H9 (cell line): ENCODE data around the gene LRRC36. TPM values are rescaled to one million over a fixed set of nuclear protein-coding genes. Genes with fewer than 3 reads are reported as not detected.

Experiments used
- DNase-seq: peaks from one replicate; pipeline ENCODE4 v3.0.0-alpha.2; 2017
- H2AFZ ChIP-seq: one replicate; pipeline ENCODE4 v1.6.1; 2013; ENCODE audit warnings: mild to moderate bottlenecking, low read length, control low read depth, moderate library complexity
- H2AK5ac ChIP-seq: 2 replicates; pipeline ENCODE4 v1.6.1; 2013; ENCODE audit warnings: low read length, control low read depth, mixed read lengths; ENCODE audit not compliant: insufficient read length
- H2BK120ac ChIP-seq: one replicate; pipeline ENCODE4 v1.6.1; 2013; ENCODE audit warnings: low read depth, mild to moderate bottlenecking, low read length, control low read depth, inconsistent platforms; ENCODE audit not compliant: poor library complexity, severe bottlenecking
- H2BK12ac ChIP-seq: 2 replicates; pipeline ENCODE4 v1.6.1; 2013; ENCODE audit warnings: low read length, control low read depth, mixed read lengths, low read depth; ENCODE audit not compliant: insufficient read length
- H2BK15ac ChIP-seq: 2 replicates; pipeline ENCODE4 v1.6.1; 2013; ENCODE audit warnings: low read depth, low read length, control low read depth
- H2BK20ac ChIP-seq: one replicate; pipeline ENCODE4 v1.6.1; 2013; ENCODE audit warnings: low read depth, mild to moderate bottlenecking, low read length, control low read depth, inconsistent platforms; ENCODE audit not compliant: poor library complexity, severe bottlenecking
- H2BK5ac ChIP-seq: 2 replicates; pipeline ENCODE4 v1.6.1; 2013; ENCODE audit warnings: low read length, control low read depth, mixed read lengths; ENCODE audit not compliant: insufficient read length
- H3K14ac ChIP-seq: 2 replicates; pipeline ENCODE4 v1.6.1; 2013; ENCODE audit warnings: low read length, control low read depth; ENCODE audit not compliant: insufficient read depth
- H3K18ac ChIP-seq: 2 replicates; pipeline ENCODE4 v1.6.1; 2013; ENCODE audit warnings: low read depth, mild to moderate bottlenecking, mixed read lengths, low read length, control low read depth; ENCODE audit not compliant: insufficient read length
- H3K23ac ChIP-seq: 2 replicates; pipeline ENCODE4 v1.6.1; 2013; ENCODE audit warnings: low read length, control low read depth, mixed read lengths, low read depth; ENCODE audit not compliant: insufficient read length
- H3K23me2 ChIP-seq: 2 replicates; pipeline ENCODE4 v1.6.1; 2013; ENCODE audit warnings: low read depth, mild to moderate bottlenecking, mixed read lengths, low read length, control low read depth; ENCODE audit not compliant: insufficient read length, poor library complexity, severe bottlenecking
- H3K27ac ChIP-seq: 2 replicates; pipeline ENCODE4 v1.5.1; 2013; ENCODE audit warnings: low read length, control low read depth, mixed read lengths, low read depth; ENCODE audit not compliant: insufficient read length
- H3K27me3 ChIP-seq: 2 replicates; pipeline ENCODE4 v1.6.1; 2013; ENCODE audit warnings: low read length, control low read depth, inconsistent platforms; ENCODE audit not compliant: insufficient read depth
- H3K4ac ChIP-seq: 2 replicates; pipeline ENCODE4 v1.6.1; 2013; ENCODE audit warnings: low read depth, mild to moderate bottlenecking, control low read depth, inconsistent platforms, low read length, moderate library complexity
- H3K4me1 ChIP-seq: 2 replicates; pipeline ENCODE4 v1.6.1; 2013; ENCODE audit warnings: low read length, control low read depth, inconsistent platforms; ENCODE audit not compliant: insufficient read depth
- H3K4me2 ChIP-seq: 2 replicates; pipeline ENCODE4 v1.6.1; 2013; ENCODE audit warnings: low read length, control low read depth, mixed read lengths; ENCODE audit not compliant: insufficient read length, insufficient read depth
- H3K56ac ChIP-seq: 2 replicates; pipeline ENCODE4 v1.6.1; 2013; ENCODE audit warnings: low read depth, mild to moderate bottlenecking, mixed read lengths, low read length, control low read depth; ENCODE audit not compliant: insufficient read length
- H3K79me1 ChIP-seq: 2 replicates; pipeline ENCODE4 v1.6.1; 2013; ENCODE audit warnings: low read depth, mild to moderate bottlenecking, moderate library complexity, low read length, control low read depth, inconsistent platforms; ENCODE audit not compliant: insufficient read depth, poor library complexity, severe bottlenecking
- H3K79me2 ChIP-seq: 2 replicates; pipeline ENCODE4 v1.6.1; 2013; ENCODE audit warnings: low read length, control low read depth, inconsistent platforms; ENCODE audit not compliant: insufficient read depth
- H3K9ac ChIP-seq: 2 replicates; pipeline ENCODE4 v1.6.1; 2013; ENCODE audit warnings: low read length, control low read depth, mixed read lengths; ENCODE audit not compliant: insufficient read length; ENCODE audit errors: extremely low read depth
- H3K9me3 ChIP-seq: one replicate; pipeline ENCODE4 v1.6.1; 2013; ENCODE audit warnings: low read depth, low read length, inconsistent platforms; ENCODE audit not compliant: control insufficient read depth
- H3T11ph ChIP-seq: one replicate; pipeline ENCODE4 v1.6.1; 2013; ENCODE audit warnings: mild to moderate bottlenecking, low read length, control low read depth, inconsistent platforms
- H4K20me1 ChIP-seq: one replicate; pipeline ENCODE4 v1.6.1; 2013; ENCODE audit not compliant: control insufficient read depth, insufficient read length, insufficient read depth
- H4K5ac ChIP-seq: 2 replicates; pipeline ENCODE4 v1.6.1; 2013; ENCODE audit warnings: low read depth, mild to moderate bottlenecking, mixed read lengths, low read length, control low read depth; ENCODE audit not compliant: insufficient read length
- H4K8ac ChIP-seq: replicated peaks from 2 replicates; pipeline ENCODE4 v1.6.1; 2013; ENCODE audit warnings: low read length, control low read depth, mixed read lengths, low read depth; ENCODE audit not compliant: insufficient read length
- H4K91ac ChIP-seq: 2 replicates; pipeline ENCODE4 v1.6.1; 2013; ENCODE audit warnings: low read depth, mild to moderate bottlenecking, moderate library complexity, mixed read lengths, low read length, control low read depth; ENCODE audit not compliant: insufficient read length
- H3K27ac Mint-ChIP-seq, 3 experiments: 2 replicates in 2 of 3; 3 replicates in 1 of 3; pipeline ENCODE4 v1.8.0; 2020 to 2021; ENCODE audit warnings: mixed read lengths in 3 of 3, mild to moderate bottlenecking in 1 of 3, moderate library complexity in 1 of 3
- H3K27me3 Mint-ChIP-seq: 2 replicates; pipeline ENCODE4 v1.8.0; 2021; ENCODE audit warnings: low read depth, mild to moderate bottlenecking, moderate library complexity, mixed read lengths
- H3K36me3 Mint-ChIP-seq, 3 experiments: 2 replicates in 2 of 3; 3 replicates in 1 of 3; pipeline ENCODE4 v1.8.0; 2020 to 2021; ENCODE audit warnings: low read depth in 3 of 3, mixed read lengths in 3 of 3; ENCODE audit not compliant: insufficient read depth in 1 of 3
- H3K4me1 Mint-ChIP-seq, 2 experiments: 2 replicates each; pipeline ENCODE4 v1.8.0; 2020; ENCODE audit warnings: mixed read lengths in 2 of 2
- H3K4me3 Mint-ChIP-seq, 2 experiments: 2 replicates in 1 of 2; 3 replicates in 1 of 2; pipeline ENCODE4 v1.8.0; 2020 to 2021; ENCODE audit warnings: mild to moderate bottlenecking in 2 of 2, mixed read lengths in 2 of 2, moderate library complexity in 1 of 2
- H3K9me3 Mint-ChIP-seq, 2 experiments: 2 replicates in 1 of 2; 3 replicates in 1 of 2; pipeline ENCODE4 v1.8.0; 2020; ENCODE audit warnings: mild to moderate bottlenecking in 2 of 2, mixed read lengths in 2 of 2, moderate library complexity in 1 of 2
- CTCF ChIP-seq: fragments of 200-600 bp; sonication (generic); conservative IDR thresholded peaks from 3 replicates; pipeline ENCODE4 v1.8.0; 2021; ENCODE audit warnings: antibody characterized with exemption, mild to moderate bottlenecking
- WGBS: extraction: QIAGEN DNeasy Blood & Tissue Kit; methylation state at CpG from one replicate; pipeline ENCODE4 v1.1.7; 2013; ENCODE audit warnings: missing lambda C conversion rate, low lambda C conversion rate, mixed read lengths; ENCODE audit not compliant: insufficient read length; ENCODE audit errors: extremely low coverage; 5-methylcytosine and 5-hydroxymethylcytosine counted together
- total RNA-seq: library from RNA; stranded (reverse); gene quantifications from 2 replicates; pipeline ENCODE4 v1.2.1, GENCODE V29; 2021

The LRRC36 gene
- total RNA-seq, 1 experiment from 2014 or later = not detected

- Histone ChIP-seq H3K79me2 (no peaks in the 10 kb centered on the region), H4K8ac (no peak overlapping the region), H2AFZ (no peak overlapping the region), H3K4me2 (no peak overlapping the region), H2BK5ac (no peak overlapping the region), H3K4me1 (peaks cover 8% of the 10 kb centered on the region; the same call in 1 of the 2 replicates), H3K4ac (no peak overlapping the region), H3K23ac (no peak overlapping the region), H2BK20ac (no peak overlapping the region), H3K18ac (no peak overlapping the region), H2BK15ac (no peak overlapping the region), H4K20me1 (no peaks in the 10 kb centered on the region), H3T11ph (no peak overlapping the region), H4K5ac (no peak overlapping the region), H3K9ac (no peak overlapping the region), H3K27me3 (no peaks in the 10 kb centered on the region), H4K91ac (no peak overlapping the region), H3K23me2 (no peaks in the 10 kb centered on the region), H3K14ac (no peak overlapping the region), H2AK5ac (no peak overlapping the region), H3K56ac (no peak overlapping the region), H3K27ac (no peak overlapping the region), H2BK12ac (no peak overlapping the region), H3K9me3 (no peaks in the 10 kb centered on the region), H3K79me1 (no peaks in the 10 kb centered on the region), H2BK120ac (no peak overlapping the region)
- H3K27me3 Mint-ChIP-seq = peaks cover 15% of the 10 kb centered on the region
- TF ChIP-seq CTCF = no peak
- no peak for DNase-seq
- WGBS = no CpG with 5 or more reads among the region's 7 CpGs
- H3K4me1 Mint-ChIP-seq = peaks cover 42 to 44% of the 10 kb centered on the region in 2 experiments
- H3K9me3 Mint-ChIP-seq = no peaks in the 10 kb centered on the region
- H3K27ac Mint-ChIP-seq = no peak overlapping the region
- H3K36me3 Mint-ChIP-seq = peaks cover 0 to 2% (median 0%) of the 10 kb centered on the region in 3 experiments; a peak in 1 of 7 replicates
- no peak overlapping the region for H3K4me3 Mint-ChIP-seq
Observed at GRCh38 chr16:67407176-67407787, 80.7 kb downstream of the LRRC36 start.
